ENCODE measurements around the gene RYR1. TPM values are rescaled to one million over a fixed set of nuclear protein-coding genes. Genes with fewer than 3 reads are reported as not detected.

RYR1 gene
- total RNA-seq, result 0.10 TPM

DNA sequence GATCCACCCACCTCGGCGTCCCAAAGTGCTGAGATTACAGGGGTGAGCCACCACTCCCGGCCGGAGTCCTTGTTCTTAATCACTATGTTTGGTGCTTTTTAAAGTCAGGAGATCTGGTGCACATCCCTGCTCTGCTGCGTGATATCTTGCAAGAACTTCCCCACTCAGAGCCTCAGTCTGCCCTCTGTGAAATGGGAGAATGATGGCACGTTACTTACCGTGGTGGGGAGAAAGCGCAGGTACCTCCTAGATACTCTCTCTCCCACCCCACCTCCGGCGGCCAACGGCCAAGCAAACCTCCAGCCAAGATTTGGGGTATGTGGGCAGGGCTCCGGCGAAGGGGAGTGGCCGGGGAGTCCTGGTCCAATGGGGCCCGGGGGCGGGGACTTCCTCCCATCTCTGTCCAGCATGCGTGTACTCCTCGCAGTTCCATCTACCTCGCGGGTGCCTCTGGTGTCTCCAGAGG is at the start of gene RYR1:
TSS of gene RYR1 (plus strand) at position 424 of the 466 bp plus-strand sequence. CDS start 139 bp downstream, outside the sequence.
- H3K27me3 ChIP-seq (ENCODE audit: insufficient read depth, low read length), result peaks cover 10% of the 10 kb centered on the region
- H3K9me3 ChIP-seq (ENCODE audit: low read depth, low read length), result no peaks in the 10 kb centered on the region
- peaks cover 14% of the 10 kb centered on the region for H3K4me1 ChIP-seq (ENCODE audit: insufficient read depth, low read length)
- no peak within 1 kb of the TSS for H3K4me3 ChIP-seq (ENCODE audit: low read length)

GRCh38 chr19:38383743-38384142 is 49.7 kb upstream of the RYR1 start:
- Histone ChIP-seq H3K4me1 (ENCODE audit: insufficient read depth, low read length) (peaks cover 28% of the 10 kb centered on the region), H3K4me3 (ENCODE audit: low read length) (no peak overlapping the region), H3K9me3 (ENCODE audit: low read depth, low read length) (no peaks in the 10 kb centered on the region), H3K27me3 (ENCODE audit: insufficient read depth, low read length) (peaks cover 7% of the 10 kb centered on the region)

- H3K27me3 ChIP-seq (ENCODE audit: insufficient read depth, low read length), result peaks cover 12% of the 10 kb centered on the region
- no peaks in the 10 kb centered on the region for H3K9me3 ChIP-seq (ENCODE audit: low read depth, low read length)
- no peak overlapping the region for H3K4me3 ChIP-seq (ENCODE audit: low read length)
- H3K4me1 ChIP-seq (ENCODE audit: insufficient read depth, low read length), result peaks cover 34% of the 10 kb centered on the region
Observed at GRCh38 chr19:38384209-38385027, 49.1 kb upstream of the RYR1 start.

- Histone ChIP-seq H3K27me3 (ENCODE audit: insufficient read depth, low read length) (peaks cover 14% of the 10 kb centered on the region), H3K9me3 (ENCODE audit: low read depth, low read length) (no peaks in the 10 kb centered on the region), H3K4me1 (ENCODE audit: insufficient read depth, low read length) (peaks cover 34% of the 10 kb centered on the region), H3K4me3 (ENCODE audit: low read length) (no peak overlapping the region)
Observed at GRCh38 chr19:38385057-38385803, 48.3 kb upstream of the RYR1 start.

GRCh38 chr19:38385804-38386257 is 47.7 kb upstream of the RYR1 start:
- Histone ChIP-seq H3K4me1 (ENCODE audit: insufficient read depth, low read length) (peaks cover 34% of the 10 kb centered on the region), H3K4me3 (ENCODE audit: low read length) (no peak overlapping the region), H3K27me3 (ENCODE audit: insufficient read depth, low read length) (peaks cover 15% of the 10 kb centered on the region), H3K9me3 (ENCODE audit: low read depth, low read length) (no peaks in the 10 kb centered on the region)

- Histone ChIP-seq H3K4me1 (ENCODE audit: insufficient read depth, low read length) (peaks cover 34% of the 10 kb centered on the region), H3K9me3 (ENCODE audit: low read depth, low read length) (no peaks in the 10 kb centered on the region), H3K4me3 (ENCODE audit: low read length) (no peak overlapping the region), H3K27me3 (ENCODE audit: insufficient read depth, low read length) (peaks cover 19% of the 10 kb centered on the region)
Observed at GRCh38 chr19:38386300-38386970, 47.1 kb upstream of the RYR1 start.

DNA sequence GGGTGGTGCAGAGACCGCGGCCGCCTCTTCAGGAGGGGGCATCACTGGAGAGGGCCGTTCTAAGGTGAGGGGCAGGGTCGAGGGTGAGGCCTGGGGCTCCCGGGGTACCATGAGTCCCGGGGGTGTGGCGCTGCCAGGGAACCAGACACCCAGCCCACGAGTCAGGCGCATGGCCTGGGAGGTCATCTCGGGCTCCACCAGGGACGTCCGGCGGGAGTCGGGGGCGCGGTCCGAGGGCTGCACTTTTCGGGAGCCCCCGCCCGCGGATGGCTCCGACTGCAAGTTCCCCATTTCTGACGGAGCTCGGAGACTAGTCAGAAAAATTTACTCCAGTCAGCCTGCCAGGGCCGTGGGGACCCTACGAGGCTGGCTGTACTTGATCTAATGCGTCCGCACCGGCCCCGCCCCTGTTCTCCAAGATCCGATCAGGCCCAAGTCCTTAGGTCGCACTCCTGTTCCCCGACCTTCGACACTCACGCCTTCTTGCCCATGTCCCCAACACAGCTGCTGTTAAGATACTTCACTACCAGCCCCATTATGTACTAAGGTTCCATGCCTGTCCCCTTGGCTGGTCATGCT is 46.4 kb upstream of the RYR1 start:
- Histone ChIP-seq H3K4me3 (ENCODE audit: low read length) (peak overlapping the region; percentile 30), H3K9me3 (ENCODE audit: low read depth, low read length) (no peaks in the 10 kb centered on the region), H3K4me1 (ENCODE audit: insufficient read depth, low read length) (peaks cover 34% of the 10 kb centered on the region), H3K27me3 (ENCODE audit: insufficient read depth, low read length) (peaks cover 19% of the 10 kb centered on the region)

DNA sequence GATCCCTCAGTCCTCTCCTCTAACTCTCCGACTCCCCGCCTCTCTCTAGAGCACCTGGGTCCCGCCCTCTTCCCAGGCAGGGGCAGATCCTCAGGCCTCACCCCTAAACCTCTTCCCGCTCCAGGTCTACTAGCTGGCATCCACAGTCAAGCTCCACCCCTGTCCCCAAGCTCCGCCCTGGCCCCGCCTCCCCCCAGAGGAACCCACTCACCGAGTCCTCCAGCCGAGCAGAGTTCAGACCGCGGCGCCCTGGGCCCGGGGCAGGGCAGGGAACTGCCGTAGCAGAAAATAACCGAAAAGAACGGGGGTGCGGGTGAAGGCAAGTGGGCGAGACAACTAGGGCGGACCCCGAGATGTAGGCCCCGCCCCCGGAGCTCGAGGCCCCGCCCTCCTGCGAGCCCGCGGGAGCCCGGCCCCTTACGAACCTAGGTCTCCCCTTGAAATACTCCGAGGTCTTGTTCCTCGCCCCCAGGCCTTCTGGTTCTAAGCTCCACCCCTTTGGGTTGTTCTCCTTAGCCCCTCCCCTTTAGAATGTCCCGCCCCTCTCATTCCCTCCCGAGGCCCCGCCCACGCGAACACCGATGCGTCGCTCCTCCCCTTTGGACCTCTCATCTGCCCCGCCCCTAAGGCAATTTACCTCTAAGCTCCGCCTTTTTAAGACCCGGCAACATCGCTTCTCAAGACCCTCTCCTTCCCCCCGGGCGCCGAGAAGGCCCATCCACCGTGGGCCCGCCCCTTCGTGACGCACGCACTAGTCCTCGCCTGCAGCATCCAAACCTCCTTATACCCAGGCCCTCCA is 45.7 kb upstream of the RYR1 start, which contains the start of gene GGN:
TSS of gene GGN (minus strand) at position 485 of the 799 bp plus-strand sequence. CDS start 773 bp downstream, outside the sequence.
- H3K9me3 ChIP-seq (ENCODE audit: low read depth, low read length), result no peaks in the 10 kb centered on the region
- H3K27me3 ChIP-seq (ENCODE audit: insufficient read depth, low read length), result peaks cover 22% of the 10 kb centered on the region
- H3K4me3 ChIP-seq (ENCODE audit: low read length), result peak within 1 kb of the TSS; percentile 30
- H3K4me1 ChIP-seq (ENCODE audit: insufficient read depth, low read length), result peaks cover 34% of the 10 kb centered on the region

DNA sequence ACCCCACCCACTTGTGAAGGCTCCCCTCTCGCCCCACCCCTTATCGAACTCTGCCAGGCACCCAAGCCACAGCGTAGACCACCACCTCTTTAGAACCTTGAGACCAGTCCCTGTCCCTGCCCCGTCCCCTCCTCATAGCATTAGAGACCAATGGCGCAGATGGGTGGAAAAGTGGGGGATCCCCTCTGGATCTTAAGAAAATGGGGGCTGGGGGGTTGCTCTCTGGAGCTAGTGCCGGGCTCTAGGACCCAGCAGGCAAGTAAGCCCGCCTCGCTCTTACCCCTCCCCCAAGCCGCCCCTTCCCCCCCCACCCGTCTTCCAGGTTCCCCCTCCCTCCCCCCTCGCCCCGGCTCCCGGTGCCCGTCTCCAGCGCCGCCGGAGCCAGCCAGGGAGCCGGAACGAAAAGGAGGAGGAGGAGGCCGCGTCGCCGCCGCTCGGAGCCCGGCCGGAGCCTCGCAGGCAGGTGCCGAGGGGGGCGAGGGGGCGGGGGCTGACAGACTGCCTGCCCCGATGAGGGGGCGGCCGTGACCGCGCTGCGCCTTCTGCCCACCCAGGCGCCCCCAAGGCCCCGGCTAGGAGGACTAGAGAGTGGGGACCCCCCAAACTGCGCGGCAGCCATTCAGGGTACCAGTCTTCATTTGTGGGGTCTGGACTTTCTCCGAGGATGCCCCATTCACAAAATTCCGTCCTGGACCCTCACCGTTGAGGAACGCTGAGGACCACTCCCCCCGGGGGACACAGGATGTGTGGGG is 45.0 kb upstream of the RYR1 start, which contains the start of gene SPRED3:
TSS of gene SPRED3 (plus strand) at position 349 of the 752 bp plus-strand sequence. CDS start 1,606 bp downstream, outside the sequence.
- peaks cover 34% of the 10 kb centered on the region for H3K4me1 ChIP-seq (ENCODE audit: insufficient read depth, low read length)
- H3K4me3 ChIP-seq (ENCODE audit: low read length), result peak within 1 kb of the TSS; percentile 30
- no peaks in the 10 kb centered on the region for H3K9me3 ChIP-seq (ENCODE audit: low read depth, low read length)
- peaks cover 25% of the 10 kb centered on the region for H3K27me3 ChIP-seq (ENCODE audit: insufficient read depth, low read length)

DNA sequence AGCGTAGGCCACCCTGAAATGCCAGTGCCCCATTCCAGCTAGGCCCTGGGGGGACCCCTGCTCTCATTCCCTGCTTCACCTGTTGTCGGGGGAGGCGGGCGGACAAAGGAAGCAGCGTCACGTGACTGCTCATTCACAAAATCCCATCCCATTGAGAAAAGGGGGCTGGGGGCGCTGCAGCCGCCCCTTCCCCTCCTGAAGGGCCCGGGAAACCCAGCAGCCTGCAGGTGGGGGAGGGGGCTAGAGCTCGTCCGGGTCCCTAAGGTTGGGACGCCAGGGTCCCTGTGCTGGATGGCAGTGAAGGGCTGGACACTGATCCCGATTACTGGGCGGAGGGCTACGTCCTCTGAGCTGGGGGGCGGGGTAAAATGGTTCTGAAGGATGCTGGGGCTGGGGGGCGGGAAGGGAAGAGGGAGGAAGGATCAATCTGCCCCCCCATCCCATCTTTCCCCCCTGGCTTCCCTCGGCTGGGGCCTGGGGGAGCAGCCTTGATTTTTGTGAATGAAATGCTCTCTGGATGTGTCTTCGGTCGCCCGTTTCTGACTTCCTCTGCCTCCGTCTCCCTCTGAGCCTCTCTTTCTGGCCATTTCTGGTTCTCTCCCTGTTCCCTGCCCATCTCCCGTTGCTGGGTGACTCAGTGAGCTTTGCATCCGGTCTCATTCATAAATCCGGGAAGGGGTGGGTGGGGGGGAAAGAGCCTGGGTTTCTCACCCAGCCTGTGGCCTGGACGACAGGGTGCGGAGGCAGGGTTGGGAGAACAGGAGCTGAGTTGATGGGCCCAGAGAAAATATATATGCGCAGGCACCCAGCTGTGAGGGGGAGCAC is 44.2 kb upstream of the RYR1 start:
- Histone ChIP-seq H3K9me3 (ENCODE audit: low read depth, low read length) (no peaks in the 10 kb centered on the region), H3K27me3 (ENCODE audit: insufficient read depth, low read length) (peaks cover 32% of the 10 kb centered on the region), H3K4me1 (ENCODE audit: insufficient read depth, low read length) (peaks cover 34% of the 10 kb centered on the region), H3K4me3 (ENCODE audit: low read length) (no peak overlapping the region)

DNA sequence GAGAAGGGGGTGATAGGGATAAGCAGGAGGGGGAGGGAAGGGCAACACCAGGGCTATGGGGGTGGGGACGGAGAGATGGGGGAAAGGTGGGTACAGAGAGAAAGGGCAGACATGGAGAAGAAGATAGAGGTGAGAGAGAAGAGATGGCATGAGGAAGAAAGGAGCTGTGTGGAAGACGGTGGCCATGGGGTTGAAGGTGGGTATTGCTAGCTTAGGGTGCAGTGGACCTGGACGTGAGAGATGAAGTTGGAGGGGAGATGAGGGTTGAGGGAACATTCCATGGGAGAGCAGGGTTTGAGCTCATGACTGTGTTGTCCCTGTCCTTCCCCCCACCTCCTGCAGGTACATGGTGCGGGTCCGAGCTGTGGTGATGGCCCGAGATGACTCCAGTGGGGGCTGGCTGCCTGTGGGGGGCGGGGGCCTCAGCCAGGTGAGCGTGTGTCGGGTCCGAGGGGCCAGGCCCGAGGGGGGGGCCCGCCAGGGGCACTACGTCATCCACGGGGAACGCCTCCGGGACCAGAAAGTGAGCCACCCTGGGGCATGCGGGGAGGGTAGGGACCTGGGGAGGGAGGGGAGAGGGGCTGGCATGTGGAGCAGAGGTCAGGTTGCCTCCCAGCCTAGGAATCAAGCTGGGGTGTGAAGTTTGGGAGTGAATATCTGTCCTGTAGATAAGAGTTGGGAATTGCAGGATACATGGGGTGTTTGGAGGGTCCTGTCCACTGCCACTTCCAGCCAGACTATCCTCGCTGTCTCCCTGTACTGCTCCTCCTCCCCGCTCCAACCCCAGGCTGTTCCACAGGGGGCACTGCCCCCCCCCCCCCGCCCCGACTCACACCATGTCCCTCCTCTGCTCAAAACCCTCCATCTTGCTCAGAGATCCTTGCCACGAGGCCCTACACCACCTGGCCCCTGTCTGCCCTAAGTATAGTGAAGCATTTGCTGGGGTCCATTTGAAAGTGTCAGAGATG is 43.2 kb upstream of the RYR1 start:
- Histone ChIP-seq H3K4me3 (ENCODE audit: low read length) (no peak overlapping the region), H3K9me3 (ENCODE audit: low read depth, low read length) (no peaks in the 10 kb centered on the region), H3K4me1 (ENCODE audit: insufficient read depth, low read length) (peaks cover 43% of the 10 kb centered on the region), H3K27me3 (ENCODE audit: insufficient read depth, low read length) (peaks cover 40% of the 10 kb centered on the region)
